GM21381 (cell line): Measurements from ENCODE around the gene SYTL2.
"Not testable (repeated sequence)": the region's sequence is repeated elsewhere in the genome, so short reads cannot be mapped to it uniquely, and the experiment has no call there.

Experiments
- ATAC-seq: cut with Tn5 transposase; IDR thresholded peaks from one replicate; pipeline ENCODE4 v1.9.1; 2021; ENCODE audit warnings: mild to moderate bottlenecking, moderate library complexity; ENCODE audit not compliant: unreplicated experiment

Gene SYTL2

GRCh38 chr11:85795712-85796487, 15.0 kb downstream of the SYTL2 start:
- no peak for ATAC-seq

GRCh38 chr11:85791409-85791990, 19.4 kb downstream of the SYTL2 start:
- no peak for ATAC-seq

- no peak for ATAC-seq
These were observed 22.9 kb downstream of the SYTL2 start for GRCh38 chr11:85787809-85788760.

- ATAC-seq: no peak
These were observed 23.8 kb downstream of the SYTL2 start for GRCh38 chr11:85787168-85787567.

GRCh38 chr11:85784480-85785265, 26.3 kb downstream of the SYTL2 start:
- ATAC-seq: no peak

- ATAC-seq: no peak
These were observed 27.2 kb downstream of the SYTL2 start for GRCh38 chr11:85783758-85784157.

GRCh38 chr11:85780780-85781517, 30.0 kb downstream of the SYTL2 start:
- ATAC-seq: not testable (repeated sequence)

GRCh38 chr11:85779956-85780640, 30.8 kb downstream of the SYTL2 start:
- no peak for ATAC-seq

GRCh38 chr11:85777603-85777972, 33.4 kb downstream of the SYTL2 start:
- not testable (repeated sequence) for ATAC-seq

GRCh38 chr11:85776951-85777602, 33.9 kb downstream of the SYTL2 start:
- no peak for ATAC-seq

- no peak for ATAC-seq
These were observed 36.5 kb downstream of the SYTL2 start for GRCh38 chr11:85774256-85775101.

- no peak for ATAC-seq
These were observed 38.2 kb downstream of the SYTL2 start for GRCh38 chr11:85772695-85773094.

GRCh38 chr11:85771568-85771967, 39.4 kb downstream of the SYTL2 start:
- ATAC-seq: no peak

- no peak for ATAC-seq
These were observed 41.2 kb downstream of the SYTL2 start for GRCh38 chr11:85769771-85770170.

GRCh38 chr11:85768473-85769146, 42.3 kb downstream of the SYTL2 start:
- no peak for ATAC-seq

GRCh38 chr11:85767246-85767945, 43.5 kb downstream of the SYTL2 start:
- no peak for ATAC-seq

GRCh38 chr11:85766721-85767161, 44.2 kb downstream of the SYTL2 start:
- no peak for ATAC-seq
